ENCODE results near the gene CT45A10. TPM values are rescaled to one million over a fixed set of nuclear protein-coding genes. Genes with fewer than 3 reads are reported as not detected.

CT45A10 gene
- polyA plus RNA-seq, 3 donors: not detected

DNA sequence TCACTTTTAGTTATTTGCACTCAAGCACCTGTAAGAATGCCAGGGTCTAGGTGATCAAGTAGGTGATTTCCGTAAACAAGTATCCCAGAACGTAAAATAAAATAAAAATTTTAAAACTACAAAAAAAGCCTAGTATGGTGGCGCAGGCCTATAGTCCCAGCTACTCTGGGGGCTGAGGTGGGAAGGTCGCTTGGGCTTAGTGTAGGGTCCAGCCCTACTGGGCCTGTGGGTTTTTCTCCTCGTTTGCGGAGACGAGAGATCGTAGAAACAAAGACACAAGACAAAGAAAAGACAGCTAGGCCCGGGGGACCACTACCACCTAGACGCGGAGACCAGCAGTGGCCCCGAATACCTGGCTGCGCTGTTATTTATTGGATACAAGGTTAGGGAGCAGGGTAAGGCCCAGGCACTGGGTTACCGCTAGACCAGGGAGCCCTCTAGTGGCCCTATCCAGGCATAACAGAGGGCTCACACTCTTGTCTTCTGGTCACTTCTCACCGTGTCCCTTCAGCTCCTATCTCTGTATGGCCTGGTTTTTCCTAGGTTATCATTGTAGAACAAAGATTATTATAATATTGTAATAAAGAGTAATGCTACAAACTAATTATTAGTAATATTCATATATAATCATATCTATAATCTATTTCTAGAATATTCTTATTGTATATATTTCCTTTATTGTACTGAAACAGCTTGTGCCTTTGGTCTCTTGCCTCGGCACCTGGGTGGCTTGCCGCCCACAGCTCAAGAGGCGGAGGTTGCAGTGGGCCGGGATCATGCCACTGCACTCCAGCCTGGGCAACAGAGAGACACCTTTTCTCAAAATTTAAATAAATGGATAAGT lies 38.6 kb upstream of the CT45A10 start:
- Histone ChIP-seq H3K27me3 (ENCODE audit: control insufficient read depth in 2 of 2, insufficient read depth in 2 of 2, low read length in 2 of 2) (no peaks in the 10 kb centered on the region), H3K4me2 (replicated peaks; ENCODE audit: extremely low read depth, low read length, poor library complexity, severe bottlenecking) (no peak overlapping the region), H3K4me3 (replicated peaks in 1 of 3; ENCODE audit: low read depth in 2 of 3, low read length in 3 of 3) (no peak overlapping the region), H3K4me1 (ENCODE audit: control insufficient read depth in 1 of 2, insufficient read depth in 2 of 2, low read length in 2 of 2) (no peaks in the 10 kb centered on the region), H3K36me3 (replicated peaks in 1 of 2; ENCODE audit: control insufficient read depth in 1 of 2, insufficient read depth in 2 of 2, low read length in 2 of 2) (no peaks in the 10 kb centered on the region), H3K9me3 (replicated peaks in 1 of 2; ENCODE audit: control insufficient read depth in 1 of 2, insufficient read depth in 1 of 2, low read length in 2 of 2) (no peaks in the 10 kb centered on the region), H3K9ac (ENCODE audit: insufficient read depth, low read length, poor library complexity, severe bottlenecking) (no peak overlapping the region), H4K20me1 (ENCODE audit: insufficient read depth, low read length) (no peaks in the 10 kb centered on the region), H2AFZ (ENCODE audit: insufficient read depth, low read depth, low read length, poor library complexity, severe bottlenecking) (no peak overlapping the region), H3K27ac (ENCODE audit: low read depth in 1 of 2, low read length in 2 of 2) (no peak overlapping the region), H3K79me2 (ENCODE audit: insufficient read depth, low read length) (no peaks in the 10 kb centered on the region)
- H3K27me3 Mint-ChIP-seq (ENCODE audit: low read depth in 3 of 3): peaks cover 0 to 6% (median 4%) of the 10 kb centered on the region in 3 donors
- DNase-seq: peak in 2 of 3 donors; percentile 10 to 27
- WGBS (ENCODE audit: insufficient coverage): 44% methylated on average over 5 of the region's 19 CpGs
- no peaks in the 10 kb centered on the region for H3K9me3 Mint-ChIP-seq
- H3K27ac Mint-ChIP-seq: no peak overlapping the region
- no peaks in the 10 kb centered on the region for H3K36me3 Mint-ChIP-seq
- TF ChIP-seq, protein P1, sequence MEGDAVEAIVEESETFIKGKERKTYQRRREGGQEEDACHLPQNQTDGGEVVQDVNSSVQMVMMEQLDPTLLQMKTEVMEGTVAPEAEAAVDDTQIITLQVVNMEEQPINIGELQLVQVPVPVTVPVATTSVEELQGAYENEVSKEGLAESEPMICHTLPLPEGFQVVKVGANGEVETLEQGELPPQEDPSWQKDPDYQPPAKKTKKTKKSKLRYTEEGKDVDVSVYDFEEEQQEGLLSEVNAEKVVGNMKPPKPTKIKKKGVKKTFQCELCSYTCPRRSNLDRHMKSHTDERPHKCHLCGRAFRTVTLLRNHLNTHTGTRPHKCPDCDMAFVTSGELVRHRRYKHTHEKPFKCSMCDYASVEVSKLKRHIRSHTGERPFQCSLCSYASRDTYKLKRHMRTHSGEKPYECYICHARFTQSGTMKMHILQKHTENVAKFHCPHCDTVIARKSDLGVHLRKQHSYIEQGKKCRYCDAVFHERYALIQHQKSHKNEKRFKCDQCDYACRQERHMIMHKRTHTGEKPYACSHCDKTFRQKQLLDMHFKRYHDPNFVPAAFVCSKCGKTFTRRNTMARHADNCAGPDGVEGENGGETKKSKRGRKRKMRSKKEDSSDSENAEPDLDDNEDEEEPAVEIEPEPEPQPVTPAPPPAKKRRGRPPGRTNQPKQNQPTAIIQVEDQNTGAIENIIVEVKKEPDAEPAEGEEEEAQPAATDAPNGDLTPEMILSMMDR (IDR thresholded peaks at IDR 0.05): peak; percentile 71
- no peak overlapping the region for H3K4me3 Mint-ChIP-seq
- H3K4me1 Mint-ChIP-seq: no peaks in the 10 kb centered on the region
- intact Hi-C loops (cut with micrococcal nuclease): no loop called here

DNA sequence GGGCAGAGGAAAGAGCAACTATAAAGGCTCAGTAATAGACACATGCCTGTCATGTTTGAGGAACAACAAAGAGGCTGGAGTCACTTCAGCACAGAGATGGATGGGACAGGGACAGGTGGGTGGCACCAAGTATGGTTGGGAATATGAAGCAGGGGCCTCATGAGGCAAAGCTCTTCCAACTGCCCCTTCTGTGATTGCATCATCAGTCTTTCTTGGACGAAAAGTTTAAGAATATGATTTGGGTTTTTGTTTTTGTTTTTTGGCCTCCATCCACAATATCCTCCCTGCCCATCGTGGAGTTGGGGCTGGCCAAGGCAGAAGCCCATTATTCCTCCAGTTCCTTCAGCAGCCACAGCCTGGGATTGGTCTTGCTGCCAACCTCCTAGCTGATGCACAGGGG lies 34.7 kb upstream of the CT45A10 start:
- H3K9me3 Mint-ChIP-seq: no peaks in the 10 kb centered on the region
- Histone ChIP-seq H3K36me3 (replicated peaks in 1 of 2; ENCODE audit: control insufficient read depth in 1 of 2, insufficient read depth in 2 of 2, low read length in 2 of 2) (no peaks in the 10 kb centered on the region), H3K79me2 (ENCODE audit: insufficient read depth, low read length) (no peaks in the 10 kb centered on the region), H3K27ac (ENCODE audit: low read depth in 1 of 2, low read length in 2 of 2) (no peak overlapping the region), H3K4me2 (replicated peaks; ENCODE audit: extremely low read depth, low read length, poor library complexity, severe bottlenecking) (no peak overlapping the region), H3K4me3 (replicated peaks in 1 of 3; ENCODE audit: low read depth in 2 of 3, low read length in 3 of 3) (no peak overlapping the region), H3K27me3 (ENCODE audit: control insufficient read depth in 2 of 2, insufficient read depth in 2 of 2, low read length in 2 of 2) (no peaks in the 10 kb centered on the region), H3K9me3 (replicated peaks in 1 of 2; ENCODE audit: control insufficient read depth in 1 of 2, insufficient read depth in 1 of 2, low read length in 2 of 2) (no peaks in the 10 kb centered on the region), H2AFZ (ENCODE audit: insufficient read depth, low read depth, low read length, poor library complexity, severe bottlenecking) (no peak overlapping the region), H3K9ac (ENCODE audit: insufficient read depth, low read length, poor library complexity, severe bottlenecking) (no peak overlapping the region), H4K20me1 (ENCODE audit: insufficient read depth, low read length) (no peaks in the 10 kb centered on the region), H3K4me1 (ENCODE audit: control insufficient read depth in 1 of 2, insufficient read depth in 2 of 2, low read length in 2 of 2) (no peaks in the 10 kb centered on the region)
- DNase-seq: no peak
- H3K4me3 Mint-ChIP-seq: peak overlapping the region in 1 of 2 donors; percentile 24
- WGBS (ENCODE audit: insufficient coverage): 83% methylated on average over 1 of the region's 2 CpGs
- intact Hi-C loops (cut with micrococcal nuclease): no loop called here
- TF ChIP-seq, protein P1 (IDR thresholded peaks at IDR 0.05): no peak
- no peak overlapping the region for H3K27ac Mint-ChIP-seq
- no peaks in the 10 kb centered on the region for H3K36me3 Mint-ChIP-seq
- no peaks in the 10 kb centered on the region for H3K4me1 Mint-ChIP-seq
- peaks cover 0 to 9% (median 4%) of the 10 kb centered on the region in 3 donors for H3K27me3 Mint-ChIP-seq (ENCODE audit: low read depth in 3 of 3)

All from CD14-positive monocyte (primary cell).